GM18907 (cell line): Measurements from ENCODE around the gene KIAA1755.

ENCODE experiments used
- ATAC-seq: cut with Tn5 transposase; IDR thresholded peaks from one replicate; pipeline ENCODE4 v1.9.1; 2021; ENCODE audit warnings: mild to moderate bottlenecking, moderate library complexity; ENCODE audit not compliant: unreplicated experiment

Gene KIAA1755

GRCh38 chr20:38207621-38208020, 52.9 kb downstream of the KIAA1755 start:
- no peak for ATAC-seq

- ATAC-seq, result no peak
These were observed 55.5 kb downstream of the KIAA1755 start for GRCh38 chr20:38205001-38205400.

GRCh38 chr20:38203981-38204357, 56.6 kb downstream of the KIAA1755 start:
- no peak for ATAC-seq

GRCh38 chr20:38203337-38203980, 57.1 kb downstream of the KIAA1755 start:
- ATAC-seq, result no peak

GRCh38 chr20:38202982-38203293, 57.6 kb downstream of the KIAA1755 start:
- ATAC-seq, result no peak

GRCh38 chr20:38202153-38202981, 58.2 kb downstream of the KIAA1755 start:
- ATAC-seq, result no peak

GRCh38 chr20:38201356-38201755, 59.2 kb downstream of the KIAA1755 start:
- no peak for ATAC-seq

GRCh38 chr20:38200646-38201045, 59.9 kb downstream of the KIAA1755 start:
- no peak for ATAC-seq

GRCh38 chr20:38199501-38200390, 60.8 kb downstream of the KIAA1755 start:
- no peak for ATAC-seq

GRCh38 chr20:38198238-38198861, 62.2 kb downstream of the KIAA1755 start:
- no peak for ATAC-seq

GRCh38 chr20:38197619-38198018, 62.9 kb downstream of the KIAA1755 start:
- ATAC-seq, result no peak

GRCh38 chr20:38197217-38197616, 63.3 kb downstream of the KIAA1755 start:
- no peak for ATAC-seq

- ATAC-seq, result no peak
These were observed 63.9 kb downstream of the KIAA1755 start for GRCh38 chr20:38196592-38196991.

- ATAC-seq, result no peak
These were observed 64.5 kb downstream of the KIAA1755 start for GRCh38 chr20:38196076-38196475.

- no peak for ATAC-seq
These were observed 65.0 kb downstream of the KIAA1755 start for GRCh38 chr20:38195521-38195920.

- no peak for ATAC-seq
These were observed 65.5 kb downstream of the KIAA1755 start for GRCh38 chr20:38194971-38195504.

- no peak for ATAC-seq
These were observed 66.9 kb downstream of the KIAA1755 start for GRCh38 chr20:38193586-38194105.

GRCh38 chr20:38192323-38192885, 68.1 kb downstream of the KIAA1755 start:
- no peak for ATAC-seq

GRCh38 chr20:38191654-38192053, 68.9 kb downstream of the KIAA1755 start:
- no peak for ATAC-seq

GRCh38 chr20:38190936-38191371, 69.6 kb downstream of the KIAA1755 start:
- no peak for ATAC-seq
